ENCODE results near the gene ADAMTS16. TPM values are rescaled to one million over a fixed set of nuclear protein-coding genes. Genes with fewer than 3 reads are reported as not detected.

ADAMTS16 gene
- total RNA-seq, 4 donors from 2014 or later: not detected

- Histone ChIP-seq H3K36me3 (no peaks in the 10 kb centered on the region), H3K4me1 (peaks cover 12 to 13% of the 10 kb centered on the region in 2 donors), H3K9me3 (no peaks in the 10 kb centered on the region), H3K27me3 (no peaks in the 10 kb centered on the region), H3K4me3 (no peak overlapping the region), H3K27ac (no peak overlapping the region)
- intact Hi-C loops (cut with DNase I; ENCODE audit: low total_unique reads) (no loop called here), in situ Hi-C loops (cut with MboI; ENCODE audit: low sequenced_read_pairs in 4 of 4) (no loop called here)
- no peak for ATAC-seq
- TF ChIP-seq CTCF (IDR thresholded peaks at IDR 0.05 in 4 of 5, conservative IDR thresholded peaks at IDR 0.05 in 1 of 5): no peak
- TF ChIP-seq POLR2A (IDR thresholded peaks at IDR 0.05): no peak
- no peak for DNase-seq
Measured at GRCh38 chr5:5218396-5218795, 78.3 kb downstream of the ADAMTS16 start.

GRCh38 chr5:5219541-5219940, 79.4 kb downstream of the ADAMTS16 start:
- intact Hi-C loops (cut with DNase I; ENCODE audit: low total_unique reads) (no loop called here), in situ Hi-C loops (cut with MboI; ENCODE audit: low sequenced_read_pairs in 4 of 4) (no loop called here)
- DNase-seq (no peak), ATAC-seq (no peak)
- TF ChIP-seq CTCF (IDR thresholded peaks at IDR 0.05 in 4 of 5, conservative IDR thresholded peaks at IDR 0.05 in 1 of 5) (no peak), POLR2A (IDR thresholded peaks at IDR 0.05) (no peak)
- Histone ChIP-seq H3K9me3 (no peaks in the 10 kb centered on the region), H3K27me3 (no peaks in the 10 kb centered on the region), H3K4me3 (no peak overlapping the region), H3K27ac (no peak overlapping the region), H3K36me3 (no peaks in the 10 kb centered on the region), H3K4me1 (peaks cover 12 to 13% of the 10 kb centered on the region in 2 donors)

GRCh38 chr5:5220901-5221631, 80.9 kb downstream of the ADAMTS16 start:
- in situ Hi-C loops (cut with MboI; ENCODE audit: low sequenced_read_pairs in 4 of 4): no loop called here
- no peak for TF ChIP-seq POLR2A (IDR thresholded peaks at IDR 0.05)
- no peak for TF ChIP-seq CTCF (IDR thresholded peaks at IDR 0.05 in 4 of 5, conservative IDR thresholded peaks at IDR 0.05 in 1 of 5)
- peaks cover 12 to 13% of the 10 kb centered on the region in 2 donors for H3K4me1 ChIP-seq

GRCh38 chr5:5221724-5222123, 81.6 kb downstream of the ADAMTS16 start:
- Histone ChIP-seq H3K4me1 (peaks cover 12 to 13% of the 10 kb centered on the region in 2 donors), H3K4me3 (no peak overlapping the region), H3K27me3 (no peaks in the 10 kb centered on the region), H3K27ac (no peak overlapping the region), H3K9me3 (no peaks in the 10 kb centered on the region), H3K36me3 (no peaks in the 10 kb centered on the region)
- TF ChIP-seq POLR2A (IDR thresholded peaks at IDR 0.05) (no peak), CTCF (IDR thresholded peaks at IDR 0.05 in 4 of 5, conservative IDR thresholded peaks at IDR 0.05 in 1 of 5) (no peak)
- in situ Hi-C loops (cut with MboI; ENCODE audit: low sequenced_read_pairs in 4 of 4) (no loop called here), intact Hi-C loops (cut with DNase I; ENCODE audit: low total_unique reads) (no loop called here)
- DNase-seq: no peak
- no peak for ATAC-seq

More at GRCh38 chr5:5220901-5221631, 80.9 kb downstream of the ADAMTS16 start:
- intact Hi-C loops (cut with DNase I; ENCODE audit: low total_unique reads): no loop called here
- no peaks in the 10 kb centered on the region for H3K9me3 ChIP-seq
- H3K4me3 ChIP-seq: no peak overlapping the region
- ATAC-seq (peak; percentile 78 to 86), DNase-seq (peak in 1 of 2 donors; percentile 24)
- no peaks in the 10 kb centered on the region for H3K36me3 ChIP-seq
- no peak overlapping the region for H3K27ac ChIP-seq
- H3K27me3 ChIP-seq: no peaks in the 10 kb centered on the region
